HEK293 (cell line): ENCODE measurements around the gene OR52M1.

ENCODE experiments used
- CTCF ChIA-PET: fragments of 350-600 bp; formaldehyde crosslinking; extraction: SDS; loops from one replicate; lab custom pipeline; 2021; ENCODE audit warnings: antibody characterized with exemption; lab: Yijun Ruan, JAX
- POLR2A ChIA-PET: fragments of 300-600 bp; formaldehyde crosslinking; extraction: SDS; loops from one replicate; lab custom pipeline; 2020; ENCODE audit warnings: antibody characterized with exemption, inconsistent platforms; lab: Yijun Ruan, JAX
- H3K27ac ChIP-seq: fragments of 200-500 bp; sonication (Bioruptor generic); 2 replicates; pipeline ENCODE4 v1.5.1; 2014; ENCODE audit warnings: low read depth, low read length, control low read depth, inconsistent platforms; ENCODE audit errors: extremely low read depth
- H3K36me3 ChIP-seq, 2 experiments: fragments of 200-500 bp in 1 of 2; sonication (Bioruptor generic) in 1 of 2; 1 replicate in 1 of 2; 2 replicates in 1 of 2; pipeline ENCODE4 v1.5.1; 2014 to 2017; ENCODE audit warnings: inconsistent platforms in 2 of 2, low read length in 2 of 2; ENCODE audit not compliant: control insufficient read depth in 2 of 2, insufficient read depth in 1 of 2
- H3K4me1 ChIP-seq: fragments of 200-500 bp; sonication (Bioruptor generic); 2 replicates; pipeline ENCODE4 v1.5.1; 2014; ENCODE audit warnings: mild to moderate bottlenecking, low read length, inconsistent platforms; ENCODE audit not compliant: control insufficient read depth, insufficient read depth
- H3K4me3 ChIP-seq: 2 replicates; pipeline ENCODE4 v1.5.1; 2011; ENCODE audit warnings: low read depth, mild to moderate bottlenecking, control low read depth, low read length, moderate library complexity
- H3K9me3 ChIP-seq: fragments of 200-500 bp; sonication (Bioruptor generic); 2 replicates; pipeline ENCODE4 v1.5.1; 2014; ENCODE audit warnings: low read depth, low read length, inconsistent platforms; ENCODE audit not compliant: control insufficient read depth, insufficient read depth
- KLF1 ChIP-seq: fragments of 450-650 bp; formaldehyde crosslinking; IDR thresholded peaks from 2 replicates; pipeline ENCODE4 v1.5.1; 2016; ENCODE audit warnings: missing biosample characterization, missing genetic modification characterization
- KLF16 ChIP-seq: fragments of 450-650 bp; formaldehyde crosslinking; IDR thresholded peaks from 2 replicates; pipeline ENCODE4 v1.5.1; 2017; ENCODE audit warnings: missing biosample characterization, missing genetic modification characterization
- PATZ1 ChIP-seq: fragments of 450-650 bp; formaldehyde crosslinking; IDR thresholded peaks from 2 replicates; pipeline ENCODE4 v1.5.1; 2016; ENCODE audit warnings: missing biosample characterization, missing genetic modification characterization
- RBAK ChIP-seq: fragments of 450-650 bp; formaldehyde crosslinking; IDR thresholded peaks from 2 replicates; pipeline ENCODE4 v1.5.1; 2016; ENCODE audit warnings: missing biosample characterization, missing genetic modification characterization
- ZBTB7A ChIP-seq: fragments of 450-650 bp; formaldehyde crosslinking; IDR thresholded peaks from 2 replicates; pipeline ENCODE4 v1.5.1; 2016; ENCODE audit warnings: low read depth, missing biosample characterization, missing genetic modification characterization
- ZEB2 ChIP-seq: fragments of 450-650 bp; formaldehyde crosslinking; IDR thresholded peaks from 2 replicates; pipeline ENCODE4 v1.5.1; 2016; ENCODE audit warnings: missing biosample characterization, missing genetic modification characterization
- ZFP37 ChIP-seq: fragments of 450-650 bp; formaldehyde crosslinking; IDR thresholded peaks from 2 replicates; pipeline ENCODE4 v1.5.1; 2016; ENCODE audit warnings: missing biosample characterization, missing genetic modification characterization
- ZFP69B ChIP-seq: fragments of 450-650 bp; formaldehyde crosslinking; IDR thresholded peaks from 2 replicates; pipeline ENCODE4 v1.5.1; 2016; ENCODE audit warnings: missing biosample characterization, missing genetic modification characterization
- ZNF184 ChIP-seq: fragments of 450-650 bp; IDR thresholded peaks from 2 replicates; pipeline ENCODE4 v1.5.1; 2018; ENCODE audit warnings: missing biosample characterization, mild to moderate bottlenecking, missing genetic modification characterization
- ZNF223 ChIP-seq: fragments of 450-650 bp; formaldehyde crosslinking; IDR thresholded peaks from 2 replicates; pipeline ENCODE4 v1.5.1; 2016; ENCODE audit warnings: missing biosample characterization, missing genetic modification characterization
- ZNF354C ChIP-seq: fragments of 450-650 bp; formaldehyde crosslinking; IDR thresholded peaks from 2 replicates; pipeline ENCODE4 v1.5.1; 2016; ENCODE audit warnings: missing biosample characterization, missing genetic modification characterization, low read depth, borderline replicate concordance
- ZNF366 ChIP-seq: fragments of 450-650 bp; formaldehyde crosslinking; conservative IDR thresholded peaks from 2 replicates; pipeline ENCODE4 v1.5.1; 2016; ENCODE audit warnings: missing biosample characterization, missing genetic modification characterization
- ZNF521 ChIP-seq: fragments of 450-650 bp; formaldehyde crosslinking; IDR thresholded peaks from 2 replicates; pipeline ENCODE4 v1.5.1; 2017; ENCODE audit warnings: missing biosample characterization, mild to moderate bottlenecking, missing genetic modification characterization
- ZNF549 ChIP-seq: fragments of 450-650 bp; IDR thresholded peaks from 2 replicates; pipeline ENCODE4 v1.5.1; 2018; ENCODE audit warnings: missing biosample characterization, missing genetic modification characterization, mild to moderate bottlenecking, inconsistent platforms, moderate library complexity
- ZNF600 ChIP-seq: fragments of 450-650 bp; formaldehyde crosslinking; IDR thresholded peaks from 2 replicates; pipeline ENCODE4 v1.5.1; 2016; ENCODE audit warnings: missing biosample characterization, missing genetic modification characterization
- ZNF626 ChIP-seq: fragments of 450-650 bp; sonication (Bioruptor Pico); formaldehyde crosslinking; IDR thresholded peaks from 2 replicates; pipeline ENCODE4 v1.5.1; 2018; ENCODE audit warnings: missing biosample characterization, missing genetic modification characterization, inconsistent platforms
- ZNF701 ChIP-seq: fragments of 450-650 bp; formaldehyde crosslinking; IDR thresholded peaks from 2 replicates; pipeline ENCODE4 v1.5.1; 2016; ENCODE audit warnings: missing biosample characterization, missing genetic modification characterization
- ZSCAN23 ChIP-seq: fragments of 450-650 bp; formaldehyde crosslinking; IDR thresholded peaks from 2 replicates; pipeline ENCODE4 v1.5.1; 2016; ENCODE audit warnings: missing biosample characterization, missing genetic modification characterization
- TF ChIP-seq, protein P1 (sequence below): fragments of 450-650 bp; formaldehyde crosslinking; IDR thresholded peaks from 2 replicates; pipeline ENCODE4 v1.5.1; 2016; ENCODE audit warnings: missing biosample characterization, missing genetic modification characterization
- TF ChIP-seq, protein P2 (sequence below): IDR thresholded peaks from 2 replicates; pipeline ENCODE4 v1.6.1; 2011; ENCODE audit warnings: mild to moderate bottlenecking, low read depth, low read length, borderline replicate concordance
- TF ChIP-seq, protein P3 (sequence below): fragments of 450-650 bp; formaldehyde crosslinking; IDR thresholded peaks from 2 replicates; pipeline ENCODE4 v1.5.1; 2016; ENCODE audit warnings: missing biosample characterization, missing genetic modification characterization, low read depth

OR52M1 gene

GRCh38 chr11:4522339-4522738, 22.7 kb upstream of the OR52M1 start (continued):
- TF ChIP-seq, protein P1, sequence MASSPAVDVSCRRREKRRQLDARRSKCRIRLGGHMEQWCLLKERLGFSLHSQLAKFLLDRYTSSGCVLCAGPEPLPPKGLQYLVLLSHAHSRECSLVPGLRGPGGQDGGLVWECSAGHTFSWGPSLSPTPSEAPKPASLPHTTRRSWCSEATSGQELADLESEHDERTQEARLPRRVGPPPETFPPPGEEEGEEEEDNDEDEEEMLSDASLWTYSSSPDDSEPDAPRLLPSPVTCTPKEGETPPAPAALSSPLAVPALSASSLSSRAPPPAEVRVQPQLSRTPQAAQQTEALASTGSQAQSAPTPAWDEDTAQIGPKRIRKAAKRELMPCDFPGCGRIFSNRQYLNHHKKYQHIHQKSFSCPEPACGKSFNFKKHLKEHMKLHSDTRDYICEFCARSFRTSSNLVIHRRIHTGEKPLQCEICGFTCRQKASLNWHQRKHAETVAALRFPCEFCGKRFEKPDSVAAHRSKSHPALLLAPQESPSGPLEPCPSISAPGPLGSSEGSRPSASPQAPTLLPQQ (tag by site-specific recombination): no peak

DNA sequence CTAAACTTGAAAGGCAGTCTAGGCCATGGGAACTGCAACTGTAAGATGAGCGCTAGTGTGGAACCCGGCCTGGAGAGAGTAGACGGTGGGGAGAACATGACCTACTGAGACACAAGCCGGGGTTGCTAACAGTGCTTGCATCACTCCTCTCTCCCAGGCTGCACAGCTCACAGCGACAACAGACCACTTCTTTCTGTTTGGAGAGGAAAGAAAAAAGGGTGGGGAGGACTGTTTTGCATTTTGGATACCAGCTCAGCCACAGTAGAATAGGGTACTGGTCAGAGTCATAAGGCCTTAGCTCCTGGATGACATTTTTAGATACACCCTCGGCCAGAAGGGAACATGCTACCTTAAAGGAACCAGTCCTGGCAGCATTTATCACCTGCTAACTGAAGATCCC, 22.2 kb upstream of the OR52M1 start:
- H3K4me3 ChIP-seq: no peak overlapping the region
- no peaks in the 10 kb centered on the region for H3K9me3 ChIP-seq
- no peaks in the 10 kb centered on the region for H3K4me1 ChIP-seq
- ChIA-PET POLR2A (no interaction called here), CTCF (interaction anchor here (1.3 kb wide), 1 partner anchor 15 kb away, joined by 3 read pairs; no protein-coding TSS in a partner anchor)
- no peak overlapping the region for H3K27ac ChIP-seq
- TF ChIP-seq ZNF354C: no peak
- TF ChIP-seq, protein P2, sequence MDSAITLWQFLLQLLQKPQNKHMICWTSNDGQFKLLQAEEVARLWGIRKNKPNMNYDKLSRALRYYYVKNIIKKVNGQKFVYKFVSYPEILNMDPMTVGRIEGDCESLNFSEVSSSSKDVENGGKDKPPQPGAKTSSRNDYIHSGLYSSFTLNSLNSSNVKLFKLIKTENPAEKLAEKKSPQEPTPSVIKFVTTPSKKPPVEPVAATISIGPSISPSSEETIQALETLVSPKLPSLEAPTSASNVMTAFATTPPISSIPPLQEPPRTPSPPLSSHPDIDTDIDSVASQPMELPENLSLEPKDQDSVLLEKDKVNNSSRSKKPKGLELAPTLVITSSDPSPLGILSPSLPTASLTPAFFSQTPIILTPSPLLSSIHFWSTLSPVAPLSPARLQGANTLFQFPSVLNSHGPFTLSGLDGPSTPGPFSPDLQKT: no peak
- TF ChIP-seq ZNF549 (tag by site-specific recombination): no peak
- no peak for TF ChIP-seq ZNF701
- no peak for TF ChIP-seq ZNF626
- no peak for TF ChIP-seq ZBTB7A
- TF ChIP-seq RBAK: no peak
- no peak for TF ChIP-seq ZFP37 (tag by site-specific recombination)
- no peak for TF ChIP-seq ZNF184 (tag by site-specific recombination)
- TF ChIP-seq, protein P3, sequence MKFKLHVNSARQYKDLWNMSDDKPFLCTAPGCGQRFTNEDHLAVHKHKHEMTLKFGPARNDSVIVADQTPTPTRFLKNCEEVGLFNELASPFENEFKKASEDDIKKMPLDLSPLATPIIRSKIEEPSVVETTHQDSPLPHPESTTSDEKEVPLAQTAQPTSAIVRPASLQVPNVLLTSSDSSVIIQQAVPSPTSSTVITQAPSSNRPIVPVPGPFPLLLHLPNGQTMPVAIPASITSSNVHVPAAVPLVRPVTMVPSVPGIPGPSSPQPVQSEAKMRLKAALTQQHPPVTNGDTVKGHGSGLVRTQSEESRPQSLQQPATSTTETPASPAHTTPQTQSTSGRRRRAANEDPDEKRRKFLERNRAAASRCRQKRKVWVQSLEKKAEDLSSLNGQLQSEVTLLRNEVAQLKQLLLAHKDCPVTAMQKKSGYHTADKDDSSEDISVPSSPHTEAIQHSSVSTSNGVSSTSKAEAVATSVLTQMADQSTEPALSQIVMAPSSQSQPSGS (tag by site-specific recombination): no peak
- TF ChIP-seq ZSCAN23 (tag by site-specific recombination): no peak
- TF ChIP-seq ZNF223 (tag by site-specific recombination): no peak
- no peak for TF ChIP-seq ZFP69B (tag by site-specific recombination)
- no peak for TF ChIP-seq ZEB2 (tag by site-specific recombination)
- TF ChIP-seq ZNF366 (tag by site-specific recombination): no peak
- no peak for TF ChIP-seq KLF16 (tag by site-specific recombination)
- TF ChIP-seq KLF1 (tag by site-specific recombination): no peak
- TF ChIP-seq ZNF600 (tag by site-specific recombination): no peak
- no peak for TF ChIP-seq PATZ1 (tag by site-specific recombination)
- TF ChIP-seq ZNF521 (tag by site-specific recombination): no peak
- H3K36me3 ChIP-seq: no peaks in the 10 kb centered on the region
